ENCODE measurements around the gene SULT4A1. TPM values are rescaled to one million over a fixed set of nuclear protein-coding genes. Genes with fewer than 3 reads are reported as not detected.

Gene SULT4A1
- total and polyA plus RNA-seq, 2 experiments from 2014 or later, result 4.7 to 5.2 TPM

GRCh38 chr22:43892183-43892894 lies 30.0 kb upstream of the SULT4A1 start:
- Histone ChIP-seq H3K4me3 (peak overlapping the region; percentile 89), H3K27ac (ENCODE audit: low read depth) (no peak overlapping the region), H3K36me3 (ENCODE audit: insufficient read depth) (no peaks in the 10 kb centered on the region; the same call in 1 of the 2 replicates), H2AFZ (peak overlapping the region; percentile 99), H3K4me1 (ENCODE audit: insufficient read depth) (no peaks in the 10 kb centered on the region), H3K9me2 (ENCODE audit: insufficient read depth) (no peaks in the 10 kb centered on the region), H4K20me1 (replicated peaks; ENCODE audit: insufficient read depth) (peaks cover 3% of the 10 kb centered on the region; the same call in 1 of the 2 replicates), H3K4me2 (peak overlapping the region; percentile 92), H3K27me3 (ENCODE audit: insufficient read depth) (peaks cover 6% of the 10 kb centered on the region), H3F3A (replicated peaks; ENCODE audit: low read depth) (no peaks in the 10 kb centered on the region; the same call in 1 of the 2 replicates), H3K79me2 (replicated peaks; ENCODE audit: insufficient read depth) (no peaks in the 10 kb centered on the region)
- TF ChIP-seq ZNF331 (CRISPR knock-in tag; IDR thresholded peaks at IDR 0.05; ENCODE audit: low read depth) (no peak), EZH2phosphoT487 (IDR thresholded peaks at IDR 0.05; ENCODE audit: unreplicated experiment) (no peak), CTCF (conservative IDR thresholded peaks at IDR 0.05; ENCODE audit: low read depth in 2 of 2) (no peak), STAT1 (IDR thresholded peaks at IDR 0.05; ENCODE audit: unreplicated experiment) (no peak), POLR2AphosphoS5 (IDR thresholded peaks at IDR 0.05; ENCODE audit: low read depth) (no peak), JUNB (IDR thresholded peaks at IDR 0.05; ENCODE audit: unreplicated experiment) (no peak), NANOG (IDR thresholded peaks at IDR 0.05; ENCODE audit: borderline replicate concordance) (no peak), ZNF462 (CRISPR knock-in tag; IDR thresholded peaks at IDR 0.05) (no peak), CREB1 (CRISPR knock-in tag; IDR thresholded peaks at IDR 0.05; ENCODE audit: low read depth) (no peak), ETS1 (IDR thresholded peaks at IDR 0.05) (no peak), ZNF114 (CRISPR knock-in tag; IDR thresholded peaks at IDR 0.05) (no peak), REST (IDR thresholded peaks at IDR 0.05; ENCODE audit: unreplicated experiment) (no peak), EZH2 (IDR thresholded peaks at IDR 0.05; ENCODE audit: low read depth, unreplicated experiment) (no peak)
- Mint-ChIP-seq H3K27me3 (ENCODE audit: insufficient read depth, low read depth, poor library complexity) (peaks cover 15% of the 10 kb centered on the region), H3K36me3 (ENCODE audit: low read depth) (peaks cover 3% of the 10 kb centered on the region; the same call in 1 of the 3 replicates), H3K4me3 (peak overlapping the region; percentile 82), H3K9me3 (no peaks in the 10 kb centered on the region), H3K4me1 (peaks cover 6% of the 10 kb centered on the region; the same call in 2 of the 3 replicates), H3K27ac (no peak overlapping the region; the same call in 1 of the 2 replicates)
- DNase-seq (ENCODE audit: low spot score), result peak; percentile 61
- ATAC-seq, result peak; percentile 22

Data from GM23338 (cell line).